Activated naive CD4-positive, alpha-beta T cell treated with anti-CD3 and anti-CD28 coated beads, Interleukin-2, amount 10 ng/mL, durations not matched to agents 7 days and 5 days (primary cell): ENCODE data around the gene SP9.

Experiments
- CTCF ChIA-PET: fragments of 350-600 bp; sonication (Branson Sonifier 250); formaldehyde crosslinking; loops from one replicate; lab custom pipeline; 2021; ENCODE audit warnings: antibody characterized with exemption; lab: Charles Lee
- DNase-seq: peaks from one replicate; pipeline ENCODE4 v3.0.0-alpha.2; 2020
- H3K27ac Mint-ChIP-seq: one replicate; pipeline ENCODE4 v1.8.0; 2021; ENCODE audit warnings: mild to moderate bottlenecking, moderate library complexity, mixed read lengths
- H3K27me3 Mint-ChIP-seq: one replicate; pipeline ENCODE4 v1.8.0; 2021; ENCODE audit warnings: mild to moderate bottlenecking, mixed read lengths
- H3K36me3 Mint-ChIP-seq: one replicate; pipeline ENCODE4 v1.8.0; 2021; ENCODE audit warnings: mixed read lengths
- H3K4me1 Mint-ChIP-seq: one replicate; pipeline ENCODE4 v1.8.0; 2021; ENCODE audit warnings: mixed read lengths
- H3K4me3 Mint-ChIP-seq: one replicate; pipeline ENCODE4 v1.8.0; 2021; ENCODE audit warnings: mild to moderate bottlenecking, moderate library complexity, mixed read lengths
- H3K9me3 Mint-ChIP-seq: one replicate; pipeline ENCODE4 v1.8.0; 2021; ENCODE audit warnings: mixed read lengths

SP9 gene

GRCh38 chr2:174337337-174338146 is 2.8 kb downstream of the SP9 start:
- CTCF ChIA-PET = interaction anchor here (1.0 to 1.1 kb wide), 2 partner anchors 12 to 888 kb away, joined by 3 to 6 read pairs; no protein-coding TSS in a partner anchor
- peaks cover 5% of the 10 kb centered on the region for H3K36me3 Mint-ChIP-seq
- H3K9me3 Mint-ChIP-seq = no peaks in the 10 kb centered on the region
- H3K27me3 Mint-ChIP-seq = peaks cover 96% of the 10 kb centered on the region
- peaks cover 46% of the 10 kb centered on the region for H3K4me1 Mint-ChIP-seq
- peak overlapping the region; percentile 80 for H3K27ac Mint-ChIP-seq
- H3K4me3 Mint-ChIP-seq = peak overlapping the region; percentile 56
- peak; percentile 52 for DNase-seq

- Mint-ChIP-seq H3K27ac (peak overlapping the region; percentile 80), H3K9me3 (no peaks in the 10 kb centered on the region), H3K27me3 (peaks cover 95% of the 10 kb centered on the region), H3K4me1 (peaks cover 46% of the 10 kb centered on the region), H3K4me3 (no peak overlapping the region), H3K36me3 (peaks cover 5% of the 10 kb centered on the region)
- DNase-seq = no peak
- CTCF ChIA-PET = no interaction called here
Measured at GRCh38 chr2:174338147-174338605, 3.4 kb downstream of the SP9 start.

DNA sequence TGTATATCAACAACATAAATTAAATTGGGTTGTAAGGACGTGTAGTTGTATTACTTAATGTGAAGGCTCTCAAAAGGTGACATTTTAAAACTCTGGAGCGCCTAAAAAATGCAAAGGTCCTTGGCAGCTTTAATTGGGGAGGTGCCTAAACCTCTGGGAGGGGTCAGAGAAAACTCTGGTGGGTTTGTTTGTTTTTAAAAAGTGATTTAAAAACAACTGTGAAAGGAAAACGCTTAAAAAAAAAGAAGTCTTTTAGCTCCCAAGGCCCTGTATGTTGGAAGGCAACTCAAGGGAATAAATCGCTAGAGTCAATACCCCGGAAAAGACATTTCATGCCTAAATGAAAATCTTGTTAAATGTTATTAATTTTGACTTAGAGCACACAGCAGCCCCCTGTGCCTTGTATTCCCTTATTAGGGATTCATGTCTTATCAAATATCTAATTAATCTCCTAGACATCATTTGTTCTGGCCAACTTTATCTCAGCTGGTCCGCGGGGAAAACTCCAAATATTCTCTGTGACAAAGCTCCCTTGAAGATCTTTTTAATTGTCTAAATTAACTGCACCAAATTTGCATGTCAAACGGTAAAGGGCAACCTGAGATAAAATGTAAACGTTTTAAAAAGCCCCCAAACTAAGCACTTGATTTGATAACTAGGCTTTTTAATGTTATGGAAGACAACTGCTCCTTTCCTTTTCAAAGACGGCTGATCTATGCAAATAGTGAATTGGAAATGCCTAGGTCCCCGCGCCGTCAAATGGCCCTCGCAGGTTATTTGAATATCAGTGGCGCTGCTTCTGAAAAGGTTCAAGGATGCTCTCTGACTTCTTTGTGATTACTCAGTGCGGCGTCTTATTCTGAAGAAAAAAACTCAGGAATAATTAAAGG is 4.2 kb downstream of the SP9 start:
- peaks cover 95% of the 10 kb centered on the region for H3K27me3 Mint-ChIP-seq
- no peak for DNase-seq
- H3K9me3 Mint-ChIP-seq = no peaks in the 10 kb centered on the region
- peaks cover 5% of the 10 kb centered on the region for H3K36me3 Mint-ChIP-seq
- H3K4me1 Mint-ChIP-seq = peaks cover 44% of the 10 kb centered on the region
- no peak overlapping the region for H3K4me3 Mint-ChIP-seq
- H3K27ac Mint-ChIP-seq = peak overlapping the region; percentile 58
- CTCF ChIA-PET = no interaction called here

DNA sequence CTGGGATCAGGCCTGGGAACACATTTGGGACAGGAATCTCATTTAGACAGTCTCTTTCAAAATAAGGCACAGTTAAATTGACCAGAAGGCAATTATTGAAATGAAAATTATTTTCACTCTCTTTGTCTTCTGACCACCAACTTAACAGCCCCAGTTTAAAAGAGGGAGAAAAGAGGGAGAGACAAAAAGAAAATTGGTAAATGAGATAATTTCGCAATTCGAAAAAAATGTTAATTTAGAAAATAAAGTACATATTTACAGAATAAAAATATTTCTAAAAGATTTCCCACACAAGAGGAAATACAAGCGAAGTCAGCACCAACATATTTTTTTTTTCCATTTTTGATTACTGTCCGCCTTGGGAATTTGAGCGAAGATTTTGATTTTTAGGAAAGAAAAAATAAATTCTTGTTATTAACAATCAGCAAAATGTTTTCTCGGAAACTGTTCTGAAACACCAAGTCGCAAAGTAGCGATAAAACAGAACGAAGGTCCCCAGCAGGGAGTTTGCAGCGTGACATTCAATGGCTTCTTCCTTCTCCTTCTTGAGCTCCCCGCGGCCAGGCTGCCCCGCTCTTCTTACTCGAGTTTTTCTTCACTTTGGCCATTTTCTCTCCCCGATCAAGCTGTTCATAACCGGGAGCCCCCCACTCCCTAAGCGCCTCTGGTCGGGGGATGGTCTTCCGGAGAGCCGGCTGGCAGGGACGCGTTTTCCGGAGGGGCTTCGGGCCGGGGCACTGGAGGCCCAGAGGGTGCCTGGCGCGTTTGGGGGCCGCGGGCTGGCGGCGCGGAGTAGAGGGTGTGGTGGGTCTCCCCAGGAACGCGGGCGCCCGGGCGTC is 5.0 kb downstream of the SP9 start:
- no peaks in the 10 kb centered on the region for H3K9me3 Mint-ChIP-seq
- peaks cover 95% of the 10 kb centered on the region for H3K27me3 Mint-ChIP-seq
- H3K4me3 Mint-ChIP-seq = peak overlapping the region; percentile 5
- peaks cover 47% of the 10 kb centered on the region for H3K4me1 Mint-ChIP-seq
- peak overlapping the region; percentile 58 for H3K27ac Mint-ChIP-seq
- peaks cover 5% of the 10 kb centered on the region for H3K36me3 Mint-ChIP-seq
- CTCF ChIA-PET = interaction anchor here (1.5 to 2.2 kb wide), 3 partner anchors 14 to 769 kb away, joined by 3 to 10 read pairs (median 10); no protein-coding TSS in a partner anchor
- DNase-seq = no peak

DNA sequence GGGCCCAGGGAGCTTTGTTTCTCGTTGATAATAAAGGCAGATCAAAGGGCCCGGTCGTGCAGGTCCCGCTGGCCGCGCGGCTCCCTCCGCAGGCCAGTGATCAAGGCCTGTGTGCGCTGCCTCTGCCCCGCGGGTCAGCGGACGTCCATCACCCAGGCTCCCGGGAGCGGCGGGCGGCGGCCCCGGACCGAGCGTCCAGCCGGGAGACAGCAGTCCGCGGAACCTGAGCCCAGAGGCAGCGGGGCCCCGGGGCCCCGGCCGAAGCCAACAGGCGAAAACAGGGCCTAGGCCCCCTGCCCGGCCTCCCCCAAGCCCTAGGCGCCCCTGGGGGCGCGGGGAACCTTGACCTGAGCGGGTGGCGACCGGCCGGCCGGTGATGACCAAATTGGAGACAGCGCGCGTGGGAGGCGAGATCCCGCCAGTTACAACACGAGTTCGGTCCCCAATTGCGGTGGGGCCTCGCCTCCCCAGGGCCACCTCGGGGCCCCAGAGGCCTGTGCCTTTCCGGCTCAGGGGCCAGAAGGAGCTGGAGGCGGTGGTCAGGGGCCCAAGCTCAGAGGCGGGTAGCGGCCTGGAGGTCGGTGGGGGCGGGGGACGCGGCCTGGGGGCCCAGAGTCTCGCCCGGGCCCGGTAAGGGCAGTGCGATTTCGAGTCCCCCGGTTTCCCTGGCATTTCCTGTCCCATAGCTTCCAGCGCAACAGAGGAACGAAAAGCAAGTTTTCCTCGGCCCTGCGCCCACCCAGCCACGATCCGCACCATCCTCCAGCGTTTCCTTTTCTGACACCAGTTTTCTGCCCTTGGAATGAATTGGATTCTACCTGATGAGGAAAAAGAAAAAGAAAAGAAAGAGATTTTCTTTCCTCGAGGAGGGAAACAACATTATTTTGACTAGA is 5.9 kb downstream of the SP9 start:
- peak overlapping the region; percentile 46 for H3K27ac Mint-ChIP-seq
- peaks cover 92% of the 10 kb centered on the region for H3K27me3 Mint-ChIP-seq
- H3K36me3 Mint-ChIP-seq = peaks cover 3% of the 10 kb centered on the region
- H3K9me3 Mint-ChIP-seq = no peaks in the 10 kb centered on the region
- no peak overlapping the region for H3K4me3 Mint-ChIP-seq
- DNase-seq = no peak
- CTCF ChIA-PET = interaction anchor here (0.7 to 2.2 kb wide), 16 partner anchors 9 to 940 kb away, joined by 3 to 14 read pairs (median 6); no protein-coding TSS in a partner anchor
- H3K4me1 Mint-ChIP-seq = peaks cover 44% of the 10 kb centered on the region

DNA sequence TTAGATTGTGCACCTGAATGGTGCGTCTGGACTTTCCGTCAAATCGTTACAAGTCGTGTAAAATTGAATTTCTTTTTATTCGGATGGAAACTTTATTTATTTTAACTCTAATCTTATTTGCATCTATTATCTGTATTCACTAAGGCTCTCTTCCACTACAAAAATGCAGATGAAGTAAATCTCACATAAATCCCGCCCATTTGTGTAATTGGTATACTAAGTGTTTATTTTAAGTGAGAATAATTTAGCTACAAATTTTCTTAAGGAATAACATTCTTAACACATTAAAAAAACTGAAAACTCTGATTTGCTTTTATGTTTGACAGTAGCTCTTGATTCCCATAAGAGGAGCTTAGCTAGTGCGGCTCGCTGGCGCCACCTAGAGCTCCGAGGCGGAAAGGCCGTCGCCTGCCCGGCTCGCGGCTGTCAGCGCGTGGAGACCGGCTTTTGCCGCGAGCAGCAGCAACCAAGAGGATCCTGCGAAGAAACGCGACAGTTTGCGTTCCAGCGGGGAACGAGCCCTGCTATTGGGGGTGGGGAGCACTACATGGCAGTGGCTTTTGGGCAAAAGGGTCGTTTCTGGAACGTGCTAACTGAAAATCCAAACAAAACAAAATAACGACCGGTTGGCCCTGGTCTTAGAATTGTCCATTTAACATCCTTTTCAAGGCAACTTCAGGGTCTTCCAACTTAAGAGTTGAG is 6.7 kb downstream of the SP9 start:
- H3K4me3 Mint-ChIP-seq = peak overlapping the region; percentile 63
- H3K4me1 Mint-ChIP-seq = peaks cover 44% of the 10 kb centered on the region
- CTCF ChIA-PET = interaction anchor here (0.7 to 2.2 kb wide), 18 partner anchors 9 to 941 kb away, joined by 3 to 14 read pairs (median 6); no protein-coding TSS in a partner anchor
- H3K9me3 Mint-ChIP-seq = no peaks in the 10 kb centered on the region
- H3K27ac Mint-ChIP-seq = peak overlapping the region; percentile 89
- peaks cover 84% of the 10 kb centered on the region for H3K27me3 Mint-ChIP-seq
- peaks cover 4% of the 10 kb centered on the region for H3K36me3 Mint-ChIP-seq
- DNase-seq = peak; percentile 91

DNA sequence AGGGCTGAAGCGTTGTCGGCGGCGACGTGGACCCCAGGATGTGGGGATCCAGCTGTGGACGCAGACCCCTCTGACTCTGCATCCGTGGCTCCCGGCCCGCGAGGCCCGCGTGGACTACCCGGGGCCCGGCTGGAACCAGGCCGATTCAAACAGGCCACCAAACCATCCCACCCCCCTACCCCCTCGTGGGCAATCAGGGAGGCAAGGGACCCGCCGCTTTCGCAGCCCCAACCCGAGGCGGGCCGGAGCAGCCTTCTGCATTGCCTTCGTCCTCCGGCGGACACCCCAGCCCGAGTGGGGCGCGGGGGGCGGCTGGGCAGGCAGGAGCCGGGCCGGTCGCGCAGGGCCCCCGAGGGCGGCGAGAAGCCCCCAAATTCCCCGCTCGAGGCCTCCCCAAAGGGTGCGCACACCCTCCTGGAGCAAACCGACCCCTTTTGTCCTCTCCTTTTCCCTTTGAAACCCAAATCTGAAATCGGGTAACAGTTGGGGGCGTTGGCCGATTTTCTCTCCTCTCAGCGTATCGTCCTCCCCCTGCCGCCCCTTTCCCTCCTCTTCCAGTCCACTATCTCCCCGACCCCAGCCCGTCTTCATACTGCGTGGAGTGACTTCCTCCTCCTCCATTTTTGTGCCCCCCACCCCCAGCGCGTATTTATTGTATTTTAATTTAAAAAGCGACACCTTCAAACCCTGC is 7.4 kb downstream of the SP9 start:
- Mint-ChIP-seq H3K9me3 (no peaks in the 10 kb centered on the region), H3K36me3 (peaks cover 9% of the 10 kb centered on the region), H3K27ac (peak overlapping the region; percentile 69), H3K27me3 (peaks cover 77% of the 10 kb centered on the region), H3K4me1 (peaks cover 44% of the 10 kb centered on the region), H3K4me3 (no peak overlapping the region)
- no peak for DNase-seq
- CTCF ChIA-PET = interaction anchor here (0.7 to 2.2 kb wide), 13 partner anchors 9 to 941 kb away, joined by 3 to 14 read pairs (median 6); no protein-coding TSS in a partner anchor

GRCh38 chr2:174342686-174343342 is 8.1 kb downstream of the SP9 start:
- CTCF ChIA-PET = no interaction called here
- Mint-ChIP-seq H3K4me1 (peaks cover 41% of the 10 kb centered on the region), H3K9me3 (no peaks in the 10 kb centered on the region), H3K27ac (no peak overlapping the region), H3K27me3 (peaks cover 70% of the 10 kb centered on the region), H3K4me3 (no peak overlapping the region), H3K36me3 (peaks cover 9% of the 10 kb centered on the region)
- DNase-seq = peak; percentile 60

GRCh38 chr2:174343343-174343622 is 8.5 kb downstream of the SP9 start:
- no peak overlapping the region for H3K4me3 Mint-ChIP-seq
- no peak overlapping the region for H3K27ac Mint-ChIP-seq
- no peak for DNase-seq
- no peaks in the 10 kb centered on the region for H3K9me3 Mint-ChIP-seq
- H3K27me3 Mint-ChIP-seq = peaks cover 68% of the 10 kb centered on the region
- H3K4me1 Mint-ChIP-seq = peaks cover 38% of the 10 kb centered on the region
- CTCF ChIA-PET = no interaction called here
- H3K36me3 Mint-ChIP-seq = peaks cover 11% of the 10 kb centered on the region

GRCh38 chr2:174343623-174344455 is 9.1 kb downstream of the SP9 start:
- Mint-ChIP-seq H3K27me3 (peaks cover 64% of the 10 kb centered on the region), H3K27ac (no peak overlapping the region), H3K36me3 (peaks cover 17% of the 10 kb centered on the region), H3K4me3 (peak overlapping the region; percentile 42), H3K4me1 (peaks cover 38% of the 10 kb centered on the region), H3K9me3 (no peaks in the 10 kb centered on the region)
- CTCF ChIA-PET = interaction anchor here (0.7 to 1.3 kb wide), 6 partner anchors 19 to 944 kb away, joined by 3 to 5 read pairs (median 4); no protein-coding TSS in a partner anchor
- DNase-seq = no peak
